CD14-positive monocyte (primary cell): ENCODE measurements around the gene ACSBG1. TPM values are rescaled to one million over a fixed set of nuclear protein-coding genes. Genes with fewer than 3 reads are reported as not detected.

ENCODE experiments used
- DNase-seq, 3 donors: peaks; one replicate each; pipeline ENCODE4 v3.0.0-alpha.2; 2011 to 2022
- H2AFZ ChIP-seq: 2 replicates; pipeline ENCODE4 v1.6.0; 2012; ENCODE audit warnings: mild to moderate bottlenecking, low read depth, low read length, inconsistent platforms; ENCODE audit not compliant: insufficient read depth, poor library complexity, severe bottlenecking
- H3K27ac ChIP-seq, 2 donors: 1 replicate in 1 of 2; 2 replicates in 1 of 2; pipeline ENCODE4 v1.5.1; 2012 to 2013; ENCODE audit warnings: low read length in 2 of 2, control low read depth in 1 of 2, inconsistent platforms in 1 of 2, low read depth in 1 of 2, mild to moderate bottlenecking in 1 of 2
- H3K27me3 ChIP-seq, 2 donors: one replicate each; pipeline versions ENCODE4 v1.6.0 to v1.6.1; 2011 to 2013; ENCODE audit warnings: low read length in 2 of 2; ENCODE audit not compliant: control insufficient read depth in 2 of 2, insufficient read depth in 2 of 2
- H3K36me3 ChIP-seq, 2 donors: replicated peaks in 1 of 2; 1 replicate in 1 of 2; 2 replicates in 1 of 2; pipeline versions ENCODE4 v1.5.1 to v1.6.1; 2012 to 2013; ENCODE audit warnings: low read length in 2 of 2, control low read depth in 1 of 2, inconsistent platforms in 1 of 2, mild to moderate bottlenecking in 1 of 2; ENCODE audit not compliant: insufficient read depth in 2 of 2, control insufficient read depth in 1 of 2
- H3K4me1 ChIP-seq, 2 donors: 1 replicate in 1 of 2; 2 replicates in 1 of 2; pipeline versions ENCODE4 v1.5.1 to v1.6.1; 2012 to 2013; ENCODE audit warnings: low read length in 2 of 2, control low read depth in 1 of 2, inconsistent platforms in 1 of 2, mild to moderate bottlenecking in 1 of 2, moderate library complexity in 1 of 2; ENCODE audit not compliant: insufficient read depth in 2 of 2, control insufficient read depth in 1 of 2
- H3K4me2 ChIP-seq: replicated peaks from 2 replicates; pipeline ENCODE3; 2012; ENCODE audit warnings: low read length, moderate library complexity, mild to moderate bottlenecking; ENCODE audit not compliant: poor library complexity, severe bottlenecking; ENCODE audit errors: extremely low read depth
- H3K4me3 ChIP-seq, 3 experiments: fragments of 200-600 bp in 1 of 3; sonication (generic) in 1 of 3; replicated peaks in 1 of 3; 1 replicate in 2 of 3; 2 replicates in 1 of 3; pipeline ENCODE4 v1.5.1; 2011 to 2013; ENCODE audit warnings: low read length in 3 of 3, mild to moderate bottlenecking in 3 of 3, control low read depth in 2 of 3, low read depth in 2 of 3, inconsistent platforms in 1 of 3, moderate library complexity in 1 of 3
- H3K79me2 ChIP-seq: 2 replicates; pipeline ENCODE4 v1.6.0; 2012; ENCODE audit warnings: mild to moderate bottlenecking, control low read depth, inconsistent platforms, low read length, moderate library complexity; ENCODE audit not compliant: insufficient read depth
- H3K9ac ChIP-seq: 2 replicates; pipeline ENCODE4 v1.6.0; 2017; ENCODE audit warnings: low read length, mild to moderate bottlenecking; ENCODE audit not compliant: insufficient read depth, poor library complexity, severe bottlenecking
- H3K9me3 ChIP-seq, 2 donors: replicated peaks in 1 of 2; 1 replicate in 1 of 2; 2 replicates in 1 of 2; pipeline versions ENCODE4 v1.5.1 to v1.6.1; 2012 to 2013; ENCODE audit warnings: low read length in 2 of 2, control low read depth in 1 of 2; ENCODE audit not compliant: control insufficient read depth in 1 of 2, insufficient read depth in 1 of 2
- H4K20me1 ChIP-seq: 2 replicates; pipeline ENCODE4 v1.6.0; 2012; ENCODE audit warnings: mild to moderate bottlenecking, low read length, control low read depth, moderate library complexity; ENCODE audit not compliant: insufficient read depth
- H3K27ac Mint-ChIP-seq, 7 donors: one replicate each; pipeline ENCODE4 v1.8.0; 2020; ENCODE audit warnings: mild to moderate bottlenecking in 7 of 7, mixed read lengths in 7 of 7, moderate library complexity in 6 of 7, inconsistent platforms in 2 of 7
- H3K27me3 Mint-ChIP-seq, 3 donors: one replicate each; pipeline ENCODE4 v1.8.0; 2021 to 2022; ENCODE audit warnings: low read depth in 3 of 3, mild to moderate bottlenecking in 3 of 3, mixed read lengths in 3 of 3, moderate library complexity in 3 of 3, inconsistent platforms in 1 of 3
- H3K36me3 Mint-ChIP-seq, 2 donors: one replicate each; pipeline ENCODE4 v1.8.0; 2020; ENCODE audit warnings: mixed read lengths in 2 of 2, inconsistent platforms in 1 of 2, mild to moderate bottlenecking in 1 of 2
- H3K4me1 Mint-ChIP-seq: one replicate; pipeline ENCODE4 v1.8.0; 2020; ENCODE audit warnings: mild to moderate bottlenecking, mixed read lengths
- H3K4me3 Mint-ChIP-seq, 2 donors: one replicate each; pipeline ENCODE4 v1.8.0; 2020; ENCODE audit warnings: mild to moderate bottlenecking in 2 of 2, mixed read lengths in 2 of 2, moderate library complexity in 1 of 2
- H3K9me3 Mint-ChIP-seq, 7 donors: one replicate each; pipeline ENCODE4 v1.8.0; 2020 to 2022; ENCODE audit warnings: mixed read lengths in 7 of 7, mild to moderate bottlenecking in 6 of 7, moderate library complexity in 6 of 7, inconsistent platforms in 2 of 7
- WGBS: methylation state at CpG from one replicate; pipeline ENCODE4 v1.1.5; 2013; ENCODE audit warnings: missing lambda C conversion rate; ENCODE audit not compliant: insufficient coverage; 5-methylcytosine and 5-hydroxymethylcytosine counted together
- intact Hi-C, 2 donors: fragments of 100-400 bp; cut with micrococcal nuclease; formaldehyde crosslinking; loops; one replicate each; pipeline versions ENCODE4 v1.15.0 to v1.15.1; 2023
- polyA plus RNA-seq, 3 donors: library from polyadenylated mRNA; depleted of rRNA in 1 of 3; unstranded in 2 of 3; stranded (reverse) in 1 of 3; fragments of 300-500 nt in 2 of 3; fragments of >200 nt in 1 of 3; fragmentation: Illumina TruSeq in 2 of 3; gene quantifications; 1 replicate in 2 of 3; 2 replicates in 1 of 3; pipeline ENCODE4 v1.2.3, GENCODE V29; 2012 to 2021
- TF ChIP-seq, protein P1 (sequence below): fragments of 200-600 bp; IDR thresholded peaks from one replicate; pipeline ENCODE4 v1.8.0; 2022; ENCODE audit warnings: antibody characterized with exemption, mild to moderate bottlenecking

The ACSBG1 gene
- polyA plus RNA-seq, 3 donors = 0.01 TPM; not detected in 2

DNA sequence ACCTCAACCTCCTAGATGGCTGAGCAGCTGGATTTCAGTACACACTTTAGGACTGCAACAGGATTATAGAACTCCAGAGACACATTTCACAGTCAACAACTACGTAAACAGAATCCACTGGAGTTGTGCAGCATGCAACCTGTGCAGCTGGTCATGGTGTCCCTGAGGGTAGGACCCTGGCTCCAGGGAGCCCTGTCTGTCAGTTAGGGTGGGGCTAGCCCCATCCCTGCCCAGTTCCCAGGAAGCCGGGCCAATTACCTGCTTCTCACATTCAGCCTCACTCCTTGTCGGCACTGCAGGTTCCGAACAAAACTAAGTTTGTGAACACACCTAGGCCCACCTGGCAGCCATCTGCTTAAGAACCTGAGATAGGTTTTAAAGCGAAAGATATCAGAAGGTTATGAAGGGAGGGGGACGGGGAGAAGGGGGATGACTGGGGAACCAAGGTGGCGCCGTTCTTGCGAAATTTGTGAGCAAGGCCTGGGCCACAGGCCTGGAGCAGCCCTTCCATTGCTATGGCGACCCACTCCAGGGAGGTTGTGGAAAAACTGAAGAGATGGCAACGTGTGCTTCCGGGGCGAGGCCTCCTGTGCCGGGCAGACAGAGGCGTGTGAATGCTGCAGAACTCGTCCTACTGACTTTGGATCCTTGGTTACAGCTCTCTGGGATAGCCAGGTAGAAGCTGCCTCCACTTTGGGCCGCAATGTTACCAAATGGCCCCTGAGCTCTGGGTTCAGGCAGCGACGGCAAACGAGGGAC, 25.3 kb downstream of the ACSBG1 start:
- Histone ChIP-seq H3K79me2 (no peaks in the 10 kb centered on the region), H3K4me1 (no peaks in the 10 kb centered on the region), H4K20me1 (no peaks in the 10 kb centered on the region), H3K27me3 (no peaks in the 10 kb centered on the region), H3K9ac (no peak overlapping the region), H3K4me3 (no peak overlapping the region), H3K4me2 (no peak overlapping the region), H2AFZ (no peak overlapping the region), H3K9me3 (no peaks in the 10 kb centered on the region), H3K36me3 (no peaks in the 10 kb centered on the region), H3K27ac (no peak overlapping the region)
- Mint-ChIP-seq H3K27ac (peak overlapping the region in 1 of 7 donors; percentile 53), H3K27me3 (peaks cover 0 to 4% (median 3%) of the 10 kb centered on the region in 3 donors), H3K4me1 (no peaks in the 10 kb centered on the region), H3K9me3 (no peaks in the 10 kb centered on the region), H3K4me3 (no peak overlapping the region), H3K36me3 (no peaks in the 10 kb centered on the region)
- TF ChIP-seq, protein P1, sequence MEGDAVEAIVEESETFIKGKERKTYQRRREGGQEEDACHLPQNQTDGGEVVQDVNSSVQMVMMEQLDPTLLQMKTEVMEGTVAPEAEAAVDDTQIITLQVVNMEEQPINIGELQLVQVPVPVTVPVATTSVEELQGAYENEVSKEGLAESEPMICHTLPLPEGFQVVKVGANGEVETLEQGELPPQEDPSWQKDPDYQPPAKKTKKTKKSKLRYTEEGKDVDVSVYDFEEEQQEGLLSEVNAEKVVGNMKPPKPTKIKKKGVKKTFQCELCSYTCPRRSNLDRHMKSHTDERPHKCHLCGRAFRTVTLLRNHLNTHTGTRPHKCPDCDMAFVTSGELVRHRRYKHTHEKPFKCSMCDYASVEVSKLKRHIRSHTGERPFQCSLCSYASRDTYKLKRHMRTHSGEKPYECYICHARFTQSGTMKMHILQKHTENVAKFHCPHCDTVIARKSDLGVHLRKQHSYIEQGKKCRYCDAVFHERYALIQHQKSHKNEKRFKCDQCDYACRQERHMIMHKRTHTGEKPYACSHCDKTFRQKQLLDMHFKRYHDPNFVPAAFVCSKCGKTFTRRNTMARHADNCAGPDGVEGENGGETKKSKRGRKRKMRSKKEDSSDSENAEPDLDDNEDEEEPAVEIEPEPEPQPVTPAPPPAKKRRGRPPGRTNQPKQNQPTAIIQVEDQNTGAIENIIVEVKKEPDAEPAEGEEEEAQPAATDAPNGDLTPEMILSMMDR = no peak
- intact Hi-C loops = no loop called here
- no peak for DNase-seq
- WGBS = 75% methylated on average over 19 of the region's 20 CpGs

DNA sequence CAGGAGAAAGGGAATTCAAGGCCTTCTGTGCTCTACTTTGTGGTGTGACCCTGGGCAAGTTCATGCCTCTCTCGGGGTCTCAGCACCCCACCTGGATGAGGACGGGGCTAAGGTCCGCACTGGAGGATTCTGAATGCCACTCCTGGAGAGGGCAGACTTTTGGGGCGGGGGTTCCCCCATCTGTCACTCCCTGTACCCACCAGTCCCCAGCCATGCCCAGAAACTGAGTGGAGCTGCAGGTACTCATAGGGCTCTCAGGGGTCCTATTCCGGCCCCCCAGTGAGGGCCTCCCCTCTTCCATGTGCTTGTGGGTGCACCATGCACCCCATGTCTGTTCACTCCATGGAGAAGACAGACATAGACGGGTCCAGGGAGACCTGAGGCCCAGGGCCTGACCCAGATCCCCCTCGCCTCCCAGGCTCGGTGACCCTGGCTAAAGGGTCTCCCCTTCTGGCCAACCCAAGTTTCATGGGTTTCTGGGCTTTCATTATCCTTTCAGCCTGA, 26.0 kb downstream of the ACSBG1 start:
- Mint-ChIP-seq H3K27me3 (peaks cover 0 to 5% (median 4%) of the 10 kb centered on the region in 3 donors), H3K27ac (no peak overlapping the region), H3K4me3 (no peak overlapping the region), H3K9me3 (no peaks in the 10 kb centered on the region), H3K4me1 (no peaks in the 10 kb centered on the region), H3K36me3 (no peaks in the 10 kb centered on the region)
- Histone ChIP-seq H3K4me1 (no peaks in the 10 kb centered on the region), H3K9ac (no peak overlapping the region), H3K9me3 (no peaks in the 10 kb centered on the region), H3K27ac (no peak overlapping the region), H3K4me3 (no peak overlapping the region), H2AFZ (no peak overlapping the region), H4K20me1 (no peaks in the 10 kb centered on the region), H3K79me2 (no peaks in the 10 kb centered on the region), H3K4me2 (no peak overlapping the region), H3K27me3 (no peaks in the 10 kb centered on the region), H3K36me3 (no peaks in the 10 kb centered on the region)
- no peak for DNase-seq
- TF ChIP-seq, protein P1 = no peak
- WGBS = 92% methylated on average over 7 of the region's 8 CpGs
- intact Hi-C loops = no loop called here
